B cell (primary cell): ENCODE data around the gene CEP78.
"Not testable (repeated sequence)": the region's sequence is repeated elsewhere in the genome, so short reads cannot be mapped to it uniquely, and the experiment has no call there.

ENCODE experiments used
- EZH2 ChIP-seq: IDR thresholded peaks from 2 replicates; pipeline ENCODE4 v1.6.1; 2012; ENCODE audit warnings: borderline replicate concordance, low read depth, mild to moderate bottlenecking, moderate library complexity, low read length; ENCODE audit not compliant: insufficient read depth, poor library complexity, severe bottlenecking
- TF ChIP-seq, protein P1 (sequence below): fragments of 200-600 bp; IDR thresholded peaks from one replicate; pipeline ENCODE4 v1.8.0; 2022; ENCODE audit warnings: antibody characterized with exemption, mild to moderate bottlenecking

DNA sequence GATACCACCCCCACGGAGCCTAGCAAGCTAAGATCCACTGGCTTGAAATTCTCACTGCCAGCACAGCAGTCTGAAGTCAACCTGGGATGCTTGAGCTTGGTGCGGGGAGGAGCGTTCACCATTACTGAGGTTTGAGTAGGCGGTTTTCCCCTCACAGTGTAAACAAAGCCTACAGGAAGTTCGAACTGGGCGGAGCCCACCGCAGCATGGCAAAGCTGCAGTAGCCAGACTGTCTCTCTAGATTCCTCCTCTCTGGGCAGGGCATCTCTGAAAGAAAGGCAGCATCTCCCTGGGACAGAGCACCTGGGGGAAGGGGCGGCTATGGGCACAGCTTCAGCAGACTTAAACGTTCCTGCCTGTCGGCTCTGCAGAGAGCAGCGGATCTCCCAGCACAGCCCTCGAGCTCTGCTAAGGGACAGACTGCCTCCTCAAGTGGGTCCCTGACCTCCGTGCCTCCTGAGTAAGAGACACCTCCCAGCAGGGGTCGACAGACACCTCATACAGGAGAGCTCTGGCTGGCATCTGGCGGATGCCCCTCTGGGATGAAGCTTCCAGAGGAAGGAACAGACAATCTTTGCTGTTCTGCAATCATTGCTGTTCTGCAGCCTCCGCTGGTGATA is 34.6 kb upstream of the CEP78 start:
- TF ChIP-seq, protein P1, sequence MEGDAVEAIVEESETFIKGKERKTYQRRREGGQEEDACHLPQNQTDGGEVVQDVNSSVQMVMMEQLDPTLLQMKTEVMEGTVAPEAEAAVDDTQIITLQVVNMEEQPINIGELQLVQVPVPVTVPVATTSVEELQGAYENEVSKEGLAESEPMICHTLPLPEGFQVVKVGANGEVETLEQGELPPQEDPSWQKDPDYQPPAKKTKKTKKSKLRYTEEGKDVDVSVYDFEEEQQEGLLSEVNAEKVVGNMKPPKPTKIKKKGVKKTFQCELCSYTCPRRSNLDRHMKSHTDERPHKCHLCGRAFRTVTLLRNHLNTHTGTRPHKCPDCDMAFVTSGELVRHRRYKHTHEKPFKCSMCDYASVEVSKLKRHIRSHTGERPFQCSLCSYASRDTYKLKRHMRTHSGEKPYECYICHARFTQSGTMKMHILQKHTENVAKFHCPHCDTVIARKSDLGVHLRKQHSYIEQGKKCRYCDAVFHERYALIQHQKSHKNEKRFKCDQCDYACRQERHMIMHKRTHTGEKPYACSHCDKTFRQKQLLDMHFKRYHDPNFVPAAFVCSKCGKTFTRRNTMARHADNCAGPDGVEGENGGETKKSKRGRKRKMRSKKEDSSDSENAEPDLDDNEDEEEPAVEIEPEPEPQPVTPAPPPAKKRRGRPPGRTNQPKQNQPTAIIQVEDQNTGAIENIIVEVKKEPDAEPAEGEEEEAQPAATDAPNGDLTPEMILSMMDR, result not testable (repeated sequence)
- not testable (repeated sequence) for TF ChIP-seq EZH2
